HCT116 (cell line): ENCODE data around the gene KLHDC9.

Experiments
- CTCF ChIP-seq, 3 experiments: fragments of 200-600 bp in 1 of 3; sonication (generic) in 1 of 3; IDR thresholded peaks in 2 of 3; conservative IDR thresholded peaks in 1 of 3; 2 replicates each; pipeline ENCODE4 v1.5.1; 2012 to 2017; ENCODE audit warnings: low read depth in 2 of 3, low read length in 2 of 3, antibody characterized with exemption in 1 of 3, borderline replicate concordance in 1 of 3, control low read depth in 1 of 3, mild to moderate bottlenecking in 1 of 3, mixed read lengths in 1 of 3, mixed run types in 1 of 3, moderate library complexity in 1 of 3; ENCODE audit not compliant: insufficient read depth in 1 of 3
- EZH2 ChIP-seq: fragments of 200-600 bp; sonication (generic); IDR thresholded peaks from 2 replicates; pipeline ENCODE4 v1.6.1; 2017; ENCODE audit warnings: antibody characterized with exemption, mixed run types
- JUND ChIP-seq: IDR thresholded peaks from 2 replicates; pipeline ENCODE4 v1.6.1; 2012
- MAX ChIP-seq: IDR thresholded peaks from 2 replicates; pipeline ENCODE4 v1.6.1; 2012
- POLR2A ChIP-seq: IDR thresholded peaks from 2 replicates; pipeline ENCODE4 v1.7.0; 2011; ENCODE audit warnings: borderline replicate concordance; ENCODE audit not compliant: insufficient read depth, insufficient read length; ENCODE audit errors: extremely low read depth
- POLR2AphosphoS5 ChIP-seq: IDR thresholded peaks from 2 replicates; pipeline ENCODE4 v1.6.1; 2011; ENCODE audit warnings: mild to moderate bottlenecking, low read depth, low read length, moderate library complexity
- REST ChIP-seq: IDR thresholded peaks from 2 replicates; pipeline ENCODE4 v1.6.1; 2012; ENCODE audit warnings: low read depth
- YY1 ChIP-seq: IDR thresholded peaks from 2 replicates; pipeline ENCODE4 v1.6.1; 2011; ENCODE audit warnings: low read length, low read depth, moderate library complexity, mild to moderate bottlenecking; ENCODE audit not compliant: insufficient replicate concordance; ENCODE audit errors: extremely low read depth

GRCh38 chr1:161094481-161094880 lies 3.7 kb upstream of the KLHDC9 start:
- no peak for TF ChIP-seq CTCF (IDR thresholded peaks at IDR 0.05 in 2 of 3, conservative IDR thresholded peaks at IDR 0.05 in 1 of 3; ENCODE audit: borderline replicate concordance in 1 of 3, insufficient read depth in 1 of 3, low read depth in 2 of 3, low read length in 2 of 3)
- TF ChIP-seq JUND = no peak
- no peak for TF ChIP-seq YY1
- no peak for TF ChIP-seq POLR2AphosphoS5
- TF ChIP-seq REST = no peak
- no peak for TF ChIP-seq POLR2A
- TF ChIP-seq EZH2 = no peak
- no peak for TF ChIP-seq MAX
